GM04503 (cell line): Measurements from ENCODE around the gene SSTR4.

ENCODE experiments used
- DNase-seq: peaks from one replicate; pipeline ENCODE4 v3.0.0-alpha.2; 2012; ENCODE audit warnings: low read depth

Gene SSTR4

GRCh38 chr20:23086931-23087411 lies 51.9 kb downstream of the SSTR4 start:
- no peak for DNase-seq

GRCh38 chr20:23087587-23088251 lies 52.6 kb downstream of the SSTR4 start:
- no peak for DNase-seq
